OCI-LY1 (cell line): ENCODE measurements around the gene MMP13.
"Not testable (repeated sequence)": the region's sequence is repeated elsewhere in the genome, so short reads cannot be mapped to it uniquely, and the experiment has no call there.

Experiments used
- EZH2 ChIP-seq: fragments of 200-600 bp; sonication (generic), shearing (Covaris generic); IDR thresholded peaks from 2 replicates; pipeline ENCODE4 v1.8.0; 2017; ENCODE audit warnings: borderline replicate concordance, mixed run types, mild to moderate bottlenecking, antibody characterized with exemption, low read length, moderate library complexity, mixed read lengths
- TF ChIP-seq, protein P1 (sequence below): fragments of 200-600 bp; sonication (generic), shearing (Covaris generic); IDR thresholded peaks from 2 replicates; pipeline ENCODE4 v1.5.1; 2017; ENCODE audit warnings: mild to moderate bottlenecking, antibody characterized with exemption, low read length, moderate library complexity, mixed read lengths

DNA sequence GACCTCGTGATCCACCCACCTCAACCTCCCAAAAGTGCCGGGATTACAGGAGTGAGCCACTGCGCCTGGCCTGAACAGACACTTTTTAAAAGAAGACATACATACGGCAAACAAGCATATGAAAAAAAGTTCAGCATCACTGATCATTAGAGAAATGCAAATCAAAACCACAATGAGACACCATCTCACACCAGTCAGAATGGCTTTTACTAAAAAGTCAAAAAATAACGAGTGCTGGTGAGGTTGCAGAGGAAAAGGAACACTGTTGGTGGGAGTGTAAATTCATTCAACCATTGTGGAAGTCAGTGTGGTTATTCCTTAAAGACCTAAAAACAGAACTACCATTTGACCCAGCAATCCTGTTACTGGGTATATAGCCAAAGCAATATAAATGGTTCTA lies 48.7 kb upstream of the MMP13 start:
- TF ChIP-seq, protein P1, sequence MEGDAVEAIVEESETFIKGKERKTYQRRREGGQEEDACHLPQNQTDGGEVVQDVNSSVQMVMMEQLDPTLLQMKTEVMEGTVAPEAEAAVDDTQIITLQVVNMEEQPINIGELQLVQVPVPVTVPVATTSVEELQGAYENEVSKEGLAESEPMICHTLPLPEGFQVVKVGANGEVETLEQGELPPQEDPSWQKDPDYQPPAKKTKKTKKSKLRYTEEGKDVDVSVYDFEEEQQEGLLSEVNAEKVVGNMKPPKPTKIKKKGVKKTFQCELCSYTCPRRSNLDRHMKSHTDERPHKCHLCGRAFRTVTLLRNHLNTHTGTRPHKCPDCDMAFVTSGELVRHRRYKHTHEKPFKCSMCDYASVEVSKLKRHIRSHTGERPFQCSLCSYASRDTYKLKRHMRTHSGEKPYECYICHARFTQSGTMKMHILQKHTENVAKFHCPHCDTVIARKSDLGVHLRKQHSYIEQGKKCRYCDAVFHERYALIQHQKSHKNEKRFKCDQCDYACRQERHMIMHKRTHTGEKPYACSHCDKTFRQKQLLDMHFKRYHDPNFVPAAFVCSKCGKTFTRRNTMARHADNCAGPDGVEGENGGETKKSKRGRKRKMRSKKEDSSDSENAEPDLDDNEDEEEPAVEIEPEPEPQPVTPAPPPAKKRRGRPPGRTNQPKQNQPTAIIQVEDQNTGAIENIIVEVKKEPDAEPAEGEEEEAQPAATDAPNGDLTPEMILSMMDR = not testable (repeated sequence)
- TF ChIP-seq EZH2 = not testable (repeated sequence)
